NCI-H510A (cell line): ENCODE measurements around the gene GNAQ.

Experiments used
- DNase-seq: peaks from one replicate; lab custom pipeline; 2025; lab: John Stamatoyannopoulos, UW

The GNAQ gene

DNA sequence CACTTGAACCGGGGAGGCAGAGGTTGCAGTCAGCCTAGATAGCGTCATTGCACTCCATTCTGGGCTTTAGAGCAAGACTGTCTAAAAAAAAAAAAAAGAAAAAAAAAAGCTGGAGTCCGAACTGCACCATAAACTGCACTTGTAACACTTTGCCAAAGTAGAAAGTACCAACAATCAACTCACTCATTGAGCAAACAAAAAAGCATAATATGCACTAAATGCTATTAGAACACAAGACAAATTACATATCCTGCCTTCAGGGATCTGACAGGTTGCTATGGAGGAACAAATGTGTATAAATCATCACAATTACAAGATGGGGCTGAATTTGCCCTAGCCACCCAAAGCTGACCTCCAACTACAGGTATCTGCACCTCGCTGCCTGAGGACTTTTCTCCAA, 27.9 kb downstream of the GNAQ start:
- no peak for DNase-seq

DNA sequence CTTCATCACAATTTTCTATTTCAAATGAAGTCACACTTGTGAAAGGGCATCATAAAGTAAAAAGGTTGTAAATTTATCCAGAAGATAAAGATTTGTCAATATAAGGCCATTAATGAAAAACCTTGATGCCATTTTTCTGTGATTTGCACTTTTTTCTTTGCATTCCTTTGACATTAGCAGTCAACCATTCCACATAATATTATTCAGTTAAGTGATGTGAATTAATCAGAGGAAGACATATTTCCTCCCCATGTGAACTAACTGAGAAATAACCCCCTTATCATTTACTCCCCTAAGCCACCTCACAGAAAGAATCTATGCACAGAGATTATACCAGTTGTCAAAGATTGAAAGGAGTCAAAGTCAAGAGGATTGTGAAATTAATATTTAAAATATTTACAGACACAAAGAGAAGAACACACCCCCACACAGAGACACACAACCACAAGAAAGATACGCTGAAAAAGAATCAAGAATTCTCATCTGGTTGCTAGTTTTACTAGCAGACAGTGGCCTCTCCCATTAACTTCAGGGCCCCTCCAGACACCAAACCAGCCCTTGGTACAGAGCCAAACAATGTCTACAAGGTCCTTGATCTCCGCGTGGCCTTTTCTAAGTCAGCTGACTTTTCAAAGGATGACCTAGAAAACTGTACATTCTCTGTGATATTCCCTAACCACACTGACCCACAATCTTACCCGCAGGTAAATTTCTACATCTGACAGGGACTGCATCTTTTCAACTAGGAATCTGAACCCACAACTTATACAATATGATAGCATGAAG, 29.5 kb downstream of the GNAQ start:
- DNase-seq = no peak

DNA sequence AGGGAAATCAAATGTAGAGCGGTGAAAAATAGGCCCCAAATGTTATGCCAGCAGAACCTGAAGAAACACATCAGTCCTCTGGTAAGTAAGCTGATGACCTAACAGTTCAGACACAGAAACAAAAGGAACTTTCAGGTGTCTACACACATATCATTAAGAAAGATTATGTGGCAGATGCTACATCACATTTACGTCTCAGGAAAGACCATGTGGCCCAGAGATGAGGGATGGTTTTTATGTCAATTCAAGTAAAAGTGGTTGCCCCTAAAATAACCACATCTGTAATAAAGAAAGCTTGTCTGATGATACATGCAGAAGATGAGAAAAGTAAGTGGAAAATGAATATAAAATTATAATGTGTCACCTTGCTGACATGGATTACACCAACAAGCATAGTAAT, 31.4 kb downstream of the GNAQ start:
- DNase-seq = no peak

DNA sequence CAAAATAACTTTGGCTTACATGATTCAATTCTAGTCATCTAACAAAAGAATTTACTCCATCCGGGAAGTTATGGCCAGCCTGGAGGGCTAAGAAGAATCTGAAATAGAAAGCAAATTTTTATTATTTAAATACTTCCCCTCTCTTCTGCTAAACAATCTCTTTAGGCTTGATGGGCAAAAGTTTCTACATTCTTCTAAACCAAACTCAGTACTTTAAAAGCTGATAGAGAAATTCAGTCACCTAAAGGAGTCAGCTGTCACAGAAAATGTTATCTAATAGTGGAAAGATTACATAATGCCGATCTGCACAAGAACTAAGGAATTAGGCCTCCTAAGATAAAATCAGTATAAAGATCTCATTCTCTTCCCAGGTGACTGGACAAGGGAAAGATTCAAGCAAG, 32.4 kb downstream of the GNAQ start:
- DNase-seq = no peak

DNA sequence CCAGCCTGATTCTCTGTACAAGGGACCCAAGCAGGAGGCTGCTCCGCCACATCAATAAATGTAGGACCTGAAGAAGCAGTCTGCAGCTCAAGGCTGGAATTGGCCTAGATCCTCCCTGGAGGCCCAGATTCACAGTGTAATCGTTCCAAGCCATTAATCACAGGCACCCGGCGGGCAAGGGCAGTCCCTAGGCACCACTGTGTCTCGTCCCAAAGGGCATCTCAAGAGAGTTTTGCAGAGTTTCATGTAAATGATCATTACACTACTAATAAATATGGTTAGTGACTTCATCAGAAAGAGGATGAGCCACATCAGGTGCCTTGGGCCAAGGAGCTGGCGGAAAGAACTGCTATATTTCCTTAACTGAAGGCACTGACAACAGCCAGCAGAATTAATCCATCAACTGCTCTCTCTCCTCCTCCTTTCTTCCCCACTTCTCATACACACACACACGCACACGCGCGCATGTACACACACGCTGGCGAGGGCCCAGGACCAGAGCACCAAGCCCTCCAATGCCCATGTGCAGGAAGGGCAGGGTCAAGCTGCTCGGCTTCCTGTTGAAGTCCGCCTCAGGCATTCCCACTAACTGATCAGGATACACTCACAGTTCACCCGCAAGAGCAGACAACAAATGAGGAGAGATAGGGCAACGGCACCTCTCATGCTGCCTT, 33.9 kb downstream of the GNAQ start:
- no peak for DNase-seq

DNA sequence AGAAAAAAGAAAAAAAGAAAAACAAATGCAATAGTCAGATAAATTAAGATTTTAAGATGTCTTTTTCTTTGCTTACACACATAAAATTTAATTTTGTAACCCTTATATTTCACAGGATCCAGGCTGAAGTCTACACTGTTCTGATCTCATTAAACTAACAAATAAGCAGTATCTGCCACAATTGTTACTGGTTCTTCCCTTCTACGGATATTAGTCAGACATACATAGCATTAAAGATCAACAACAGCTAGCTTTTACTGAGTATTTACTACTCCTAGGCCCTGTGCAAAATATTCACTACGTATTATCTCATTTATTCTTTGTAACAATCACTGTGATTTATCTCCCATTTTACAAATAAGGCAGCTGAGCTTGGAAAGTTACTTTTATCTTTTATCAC, 34.9 kb downstream of the GNAQ start:
- DNase-seq = no peak

DNA sequence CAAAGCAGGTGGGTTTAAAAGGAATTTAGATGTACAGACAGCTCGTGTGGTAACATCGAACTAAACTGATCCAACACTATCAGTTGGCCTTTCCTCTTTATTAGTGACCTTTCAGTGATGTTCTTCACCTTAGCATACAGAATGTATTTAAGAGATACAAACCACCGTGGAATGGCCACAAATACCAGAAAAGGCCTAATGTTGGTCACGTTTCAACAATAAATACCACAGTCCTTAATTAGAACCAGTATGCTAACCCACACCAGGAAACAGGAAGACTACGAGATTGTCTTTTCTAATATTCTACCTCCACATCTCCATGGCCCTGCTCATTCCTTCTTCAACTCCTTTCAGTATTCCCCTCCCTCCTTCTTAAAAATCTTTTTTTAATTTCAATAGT, 40.4 kb downstream of the GNAQ start:
- DNase-seq = no peak

DNA sequence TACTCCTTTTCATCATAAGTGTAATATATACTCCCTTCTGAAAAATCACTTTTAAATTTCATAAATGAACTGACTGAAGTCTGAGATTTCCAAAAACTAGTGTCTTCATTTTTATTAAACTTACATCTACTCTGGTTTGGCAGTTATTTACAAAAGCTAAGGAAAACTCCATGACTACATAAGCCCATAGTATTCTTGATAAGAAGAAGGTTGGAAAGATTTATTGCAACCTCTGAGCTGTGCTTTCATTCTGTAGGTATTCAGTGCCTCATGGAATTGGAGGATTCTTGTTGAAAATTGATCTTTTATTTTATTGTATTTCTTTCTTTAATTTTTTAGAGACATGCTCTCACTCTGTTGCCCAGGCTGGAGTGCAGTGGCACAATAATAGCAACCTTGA, 41.7 kb downstream of the GNAQ start:
- DNase-seq = no peak

DNA sequence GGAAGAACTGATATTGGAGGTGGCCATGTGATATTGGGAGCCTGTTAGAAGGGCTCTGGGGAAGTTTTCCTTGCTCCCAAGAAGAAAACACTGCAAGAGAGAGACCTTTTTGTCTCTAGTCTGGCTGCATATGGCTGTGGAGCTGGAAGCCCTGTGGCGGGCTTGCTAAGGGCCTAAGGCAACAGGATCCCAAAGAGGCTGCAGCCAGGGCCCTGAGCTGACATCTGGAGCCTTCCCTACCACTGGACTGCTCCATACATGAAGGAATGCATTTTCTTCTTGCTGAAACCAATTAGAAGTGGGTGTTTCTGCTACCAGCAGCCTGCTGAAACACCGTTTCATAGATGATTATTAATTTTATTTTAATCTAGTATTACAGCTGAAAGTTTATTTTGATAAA, 42.2 kb downstream of the GNAQ start:
- DNase-seq = no peak

DNA sequence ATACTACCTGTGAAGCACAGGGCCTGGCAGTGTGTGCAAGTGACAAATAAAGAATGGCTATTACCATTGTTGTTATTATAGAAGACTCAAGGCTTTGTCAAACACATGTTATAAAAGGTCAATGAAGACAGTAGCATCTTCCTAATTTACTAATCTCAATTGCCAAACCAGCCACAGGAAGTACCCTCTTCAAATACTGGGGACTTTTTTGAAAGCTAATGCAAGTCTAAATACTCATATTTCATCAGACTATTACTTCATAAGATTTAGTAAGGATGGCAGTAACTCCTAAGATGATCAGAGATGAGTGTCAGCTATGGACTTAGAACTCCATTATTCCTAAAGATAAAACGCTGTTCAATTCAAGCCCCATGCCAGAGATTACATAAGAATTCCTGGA, 43.0 kb downstream of the GNAQ start:
- no peak for DNase-seq

DNA sequence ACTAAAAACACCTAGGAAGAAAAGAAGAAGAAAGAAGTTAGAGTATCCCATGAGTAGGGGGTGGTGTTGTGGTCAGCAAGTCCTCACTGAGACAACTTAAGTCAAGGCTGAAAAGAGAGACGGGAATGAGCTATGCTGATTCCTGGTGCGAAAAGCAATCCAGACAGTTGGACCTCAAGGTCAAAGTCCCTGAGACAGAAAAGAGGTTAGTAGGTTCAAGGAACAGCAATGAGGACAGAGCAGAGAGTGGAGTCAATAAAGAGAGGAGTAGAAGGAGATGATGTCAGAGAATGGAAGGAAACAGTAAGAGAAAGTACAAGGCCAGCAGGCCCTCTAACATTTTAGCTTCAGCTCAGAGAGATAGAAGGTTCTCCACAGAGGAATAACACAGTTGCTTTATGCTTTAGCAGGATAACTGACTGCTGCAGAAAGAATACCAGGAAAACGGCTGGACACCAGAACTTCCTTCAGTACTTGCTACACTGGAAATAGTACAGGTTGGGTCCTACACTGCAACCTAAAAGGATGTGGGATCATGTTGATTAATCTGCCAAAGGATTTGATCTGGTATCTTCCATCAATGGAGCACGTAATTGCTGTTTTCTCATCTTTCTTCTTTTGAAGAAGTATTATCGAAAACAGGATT, 43.6 kb downstream of the GNAQ start:
- DNase-seq = no peak

DNA sequence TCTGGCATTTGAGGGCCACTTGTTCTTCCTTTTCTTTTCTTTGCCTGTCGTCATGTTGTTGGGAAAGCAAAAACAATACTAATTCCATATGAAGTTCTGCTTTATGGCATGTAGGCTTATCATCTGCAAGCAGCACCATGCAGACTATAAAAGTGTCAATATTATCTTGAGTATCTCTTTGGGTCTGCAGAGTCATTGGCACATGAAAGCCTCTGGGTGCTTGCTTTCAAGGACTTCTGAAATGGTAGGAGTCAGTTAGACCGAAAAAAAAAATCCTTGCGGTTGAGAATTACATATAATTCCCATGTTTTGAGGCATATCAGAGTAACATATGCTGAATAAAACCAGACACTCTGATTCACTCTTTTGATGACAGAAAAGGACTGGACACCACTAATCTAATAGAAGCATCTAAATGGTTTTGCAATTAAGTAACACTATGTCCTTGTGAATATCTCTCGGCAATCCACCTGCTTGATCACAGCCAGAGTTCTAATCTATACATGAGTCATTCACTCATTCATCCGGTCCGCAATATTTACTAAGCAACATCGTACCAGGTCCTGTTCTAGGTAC, 44.4 kb downstream of the GNAQ start:
- no peak for DNase-seq

DNA sequence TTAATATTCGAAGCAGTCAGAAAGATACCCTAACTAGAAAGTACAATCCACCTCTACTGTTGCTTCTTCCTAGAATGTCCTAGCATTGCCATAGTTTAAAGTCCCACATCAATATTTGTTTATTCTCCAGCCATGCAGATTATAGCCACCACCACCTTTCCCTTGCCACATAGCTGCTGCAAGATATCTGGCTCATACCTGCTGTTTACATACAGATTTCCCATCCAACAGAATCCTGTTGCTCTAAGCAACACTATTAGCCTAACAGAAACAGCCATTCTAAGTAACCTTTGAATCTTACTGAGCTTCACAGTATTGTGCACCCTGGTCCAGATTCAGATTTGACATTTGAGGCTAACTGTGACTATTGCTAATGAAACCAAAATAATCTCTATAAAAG, 45.6 kb downstream of the GNAQ start:
- no peak for DNase-seq

DNA sequence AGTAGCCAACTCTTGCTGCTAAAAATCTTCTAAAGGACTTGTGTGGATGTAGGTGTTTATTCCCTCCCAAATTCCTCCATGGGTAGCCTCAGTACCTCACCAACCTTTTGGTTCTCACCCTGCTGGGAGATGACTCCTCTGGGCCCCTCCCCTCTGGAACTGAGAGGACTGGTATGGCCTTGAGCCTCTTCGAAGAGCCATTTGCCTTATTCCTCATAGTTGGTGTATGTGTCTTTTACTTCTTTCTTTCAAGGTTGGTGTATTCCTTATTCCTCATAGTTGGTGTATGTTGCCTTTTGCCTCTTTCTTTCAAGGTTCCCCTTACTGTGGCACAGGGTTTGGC, 48.3 kb downstream of the GNAQ start:
- DNase-seq = no peak

DNA sequence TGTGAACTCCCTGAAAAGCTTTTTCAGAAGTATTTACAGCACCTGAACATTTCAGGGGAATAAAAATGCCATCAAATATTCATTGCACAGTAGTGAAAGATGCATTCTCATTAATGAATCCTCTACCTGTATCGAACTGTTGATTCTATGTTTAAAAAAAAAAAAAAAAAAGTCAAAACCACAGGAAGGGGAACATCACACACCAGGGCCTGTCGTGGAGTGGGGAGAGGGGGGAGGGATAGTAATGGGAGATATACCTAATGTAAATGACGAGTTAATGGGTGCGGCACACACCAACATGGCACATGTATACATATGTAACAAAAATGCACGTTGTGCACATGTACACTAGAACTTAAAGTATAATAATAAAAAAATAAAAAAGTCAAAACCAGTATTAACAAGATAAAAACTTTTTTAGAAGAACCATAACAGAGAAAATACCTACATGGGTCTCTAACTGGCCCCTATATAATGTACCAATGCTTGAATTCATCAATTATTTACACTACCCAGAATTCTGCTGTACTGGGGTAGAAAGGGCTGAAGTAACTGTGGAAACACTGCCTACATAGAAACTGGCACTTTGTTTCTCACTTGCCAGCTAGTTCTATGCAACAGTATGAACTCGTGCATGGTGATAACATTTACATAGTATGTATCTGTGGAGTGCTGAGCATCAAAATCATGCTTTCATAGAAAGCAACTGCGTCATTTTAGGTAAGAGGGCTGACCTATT, 48.9 kb downstream of the GNAQ start:
- DNase-seq = no peak

DNA sequence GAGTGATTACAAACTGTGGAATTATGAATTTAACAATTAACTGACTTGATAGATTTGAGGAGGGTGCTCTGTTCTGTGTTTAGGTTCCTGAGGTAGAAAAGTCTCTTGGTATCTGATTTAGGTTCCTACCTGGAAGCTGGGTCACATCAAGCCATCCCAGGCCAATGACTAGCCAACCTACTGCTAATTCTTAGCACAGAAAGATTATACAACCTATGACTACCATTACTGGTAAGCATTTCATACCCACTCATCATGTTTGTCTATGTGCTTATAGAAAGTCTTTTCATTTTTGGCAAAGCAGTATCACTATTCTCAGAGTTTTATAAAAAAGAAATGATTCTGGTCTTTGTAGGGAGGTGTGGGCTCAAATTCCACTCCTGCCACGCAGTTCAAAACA, 49.7 kb downstream of the GNAQ start:
- DNase-seq = no peak

DNA sequence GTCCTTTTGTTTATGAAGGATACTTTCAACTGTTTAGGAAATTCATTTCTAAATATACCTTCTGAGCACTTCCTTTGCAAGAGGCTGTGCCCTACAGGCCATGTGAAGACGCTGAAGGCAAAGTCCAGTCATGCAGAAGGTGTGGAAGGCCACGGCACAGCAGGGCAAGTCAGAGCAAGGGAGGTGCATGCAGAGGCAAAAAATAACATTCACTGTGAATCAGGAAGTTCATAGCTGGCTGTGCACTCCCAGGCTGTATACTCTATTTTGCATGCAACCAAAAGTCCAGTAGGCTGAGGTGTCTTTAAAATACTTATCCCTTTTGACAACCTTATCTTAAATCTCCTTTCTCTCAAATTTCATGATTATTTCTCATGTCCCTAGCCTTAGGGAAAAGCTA, 50.3 kb downstream of the GNAQ start:
- DNase-seq = no peak

DNA sequence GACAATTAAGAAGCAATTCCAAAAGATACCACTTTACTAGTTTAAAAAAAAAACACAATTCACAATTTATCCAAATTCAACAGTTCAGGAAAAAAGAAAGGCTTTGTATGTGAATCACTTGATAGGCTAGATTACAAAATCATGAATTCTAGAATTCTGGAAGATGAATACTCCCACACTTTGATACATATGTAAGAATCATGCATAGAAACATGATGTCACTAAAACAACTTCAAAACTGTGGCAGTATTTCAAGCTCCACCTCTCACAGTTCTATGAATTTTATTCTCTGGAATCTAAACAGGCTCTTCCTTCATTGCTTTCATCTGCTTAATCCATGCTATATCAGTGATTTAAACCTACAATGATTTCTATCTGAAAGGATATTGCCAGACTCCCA, 51.0 kb downstream of the GNAQ start:
- DNase-seq = no peak

DNA sequence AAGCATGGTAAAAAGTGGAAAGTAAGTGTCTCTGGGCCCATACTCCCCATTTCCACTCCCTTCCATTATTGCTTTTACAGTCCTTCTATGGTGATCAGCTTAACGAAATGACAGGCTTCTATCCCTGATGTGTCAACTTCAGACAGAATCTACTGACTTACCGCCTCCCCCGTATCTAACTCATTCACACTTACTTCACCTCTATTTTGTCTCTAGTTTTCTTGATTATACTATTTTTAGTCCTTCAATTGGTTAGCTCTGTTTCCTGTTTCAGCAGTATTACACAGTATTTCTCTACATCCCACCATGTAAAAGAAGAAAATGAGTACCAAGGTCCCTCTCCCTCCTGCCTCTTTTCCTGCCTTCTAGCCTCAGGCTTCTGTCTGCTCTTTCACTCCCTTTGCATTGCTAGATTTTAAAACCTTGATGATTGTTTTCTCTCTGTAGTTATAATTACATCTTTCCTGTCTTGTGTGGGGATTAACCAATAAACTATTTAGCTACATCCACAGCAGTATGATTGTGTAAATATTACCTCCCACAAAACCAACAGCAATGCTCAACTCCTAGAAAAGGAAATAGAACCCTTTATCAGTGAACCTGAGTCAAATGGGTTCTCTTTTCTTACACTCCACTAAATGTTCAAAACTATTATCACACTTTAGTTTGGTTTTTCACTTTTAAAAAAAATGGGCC, 53.4 kb downstream of the GNAQ start:
- DNase-seq = no peak

DNA sequence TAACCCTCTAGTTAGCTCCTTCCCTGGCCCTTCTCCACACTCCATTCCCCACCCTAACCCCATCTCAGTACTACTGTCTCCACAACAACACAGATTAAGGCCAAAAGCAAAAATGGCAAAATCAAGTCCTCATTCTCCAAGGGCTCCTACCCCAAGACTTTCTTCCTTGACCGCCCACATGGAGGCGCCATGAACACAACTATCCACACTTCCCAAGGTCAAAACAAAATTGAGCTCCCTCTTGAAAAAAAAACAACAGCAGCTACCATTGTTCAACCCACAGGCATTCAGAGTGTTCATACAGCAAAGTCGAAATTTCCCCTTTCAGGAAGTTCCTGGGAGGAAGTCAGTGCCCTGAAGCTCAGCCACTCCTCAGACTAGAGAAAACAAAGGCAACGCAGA, 54.4 kb downstream of the GNAQ start:
- DNase-seq = no peak

DNA sequence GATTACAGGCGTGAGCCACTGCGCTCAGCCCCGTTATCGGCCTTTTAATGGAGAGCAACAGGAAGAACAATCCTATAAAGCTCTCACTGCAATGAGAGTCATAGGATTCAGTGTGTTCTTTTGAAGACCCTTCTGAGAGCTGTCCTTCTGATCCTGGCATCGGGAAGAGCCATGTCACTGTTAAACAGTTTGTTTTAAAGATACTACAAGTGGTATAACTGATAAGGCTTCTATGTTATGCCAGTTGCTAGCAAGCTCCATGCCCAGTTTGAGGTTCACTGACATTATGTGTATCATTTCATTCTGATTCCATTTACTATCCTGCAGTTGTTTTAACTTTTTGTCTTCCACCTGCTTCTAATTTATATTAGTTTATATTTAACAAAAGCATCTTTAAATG, 55.8 kb downstream of the GNAQ start:
- DNase-seq = no peak

DNA sequence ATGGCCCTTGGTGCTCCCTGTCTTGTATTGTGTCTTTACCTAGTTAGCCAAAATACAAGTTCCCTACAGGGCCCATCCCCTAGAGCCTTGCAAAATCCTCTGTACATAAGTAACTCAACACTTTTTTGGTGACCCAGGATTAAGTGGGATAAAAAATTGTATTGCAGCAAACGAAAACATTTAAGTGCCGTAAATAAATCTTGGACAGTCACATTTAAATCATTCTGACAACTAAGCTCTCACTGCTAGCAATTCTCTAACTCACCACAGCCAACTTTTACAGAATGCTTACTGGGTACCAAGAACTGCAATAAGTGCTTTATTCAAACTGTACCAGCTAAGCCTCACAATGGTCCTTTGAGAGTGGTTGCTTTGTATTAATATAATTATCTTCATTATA, 56.6 kb downstream of the GNAQ start:
- DNase-seq = no peak
